Tibial nerve (tissue), 4 donors: Measurements from ENCODE around the gene RALGDS. TPM values are rescaled to one million over a fixed set of nuclear protein-coding genes. Genes with fewer than 3 reads are reported as not detected.

ENCODE experiments used
- DNase-seq, 2 donors: peaks; one replicate each; pipeline ENCODE4 v3.0.0-alpha.2; 2019; ENCODE audit warnings: low spot score in 2 of 2
- H3K27ac ChIP-seq, 4 donors: fragments of 200-600 bp; sonication (generic) in 3 of 4; one replicate each; pipeline ENCODE4 v1.5.1; 2017 to 2019; ENCODE audit warnings: mild to moderate bottlenecking in 1 of 4
- H3K27me3 ChIP-seq, 2 donors: fragments of 200-600 bp; sonication (generic) in 1 of 2; one replicate each; pipeline versions ENCODE4 v1.5.1 to v1.6.0; 2017 to 2019
- H3K36me3 ChIP-seq, 3 donors: fragments of 200-600 bp; sonication (generic); one replicate each; pipeline ENCODE4 v1.5.1; 2018 to 2019
- H3K4me1 ChIP-seq, 4 donors: fragments of 200-600 bp; sonication (generic) in 3 of 4; one replicate each; pipeline ENCODE4 v1.5.1; 2017 to 2019
- H3K4me3 ChIP-seq, 4 donors: fragments of 200-600 bp; sonication (generic) in 3 of 4; one replicate each; pipeline ENCODE4 v1.5.1; 2017 to 2019; ENCODE audit warnings: mild to moderate bottlenecking in 1 of 4, moderate library complexity in 1 of 4
- H3K9me3 ChIP-seq, 4 donors: fragments of 200-600 bp; sonication (generic) in 3 of 4; one replicate each; pipeline ENCODE4 v1.5.1; 2017 to 2019
- EP300 ChIP-seq, 2 donors: sonication (generic); formaldehyde crosslinking; IDR thresholded peaks; one replicate each; pipeline ENCODE4 v1.6.1; 2017; ENCODE audit warnings: antibody characterized with exemption in 2 of 2, mild to moderate bottlenecking in 1 of 2
- POLR2A ChIP-seq, 2 donors: fragments of 450-650 bp; IDR thresholded peaks; one replicate each; pipeline ENCODE4 v1.6.1; 2017; ENCODE audit warnings: antibody characterized with exemption in 2 of 2, mild to moderate bottlenecking in 2 of 2, moderate library complexity in 2 of 2
- WGBS, 2 donors: methylation state at CpG; one replicate each; pipeline ENCODE4 v1.1.5; 2018; 5-methylcytosine and 5-hydroxymethylcytosine counted together
- total RNA-seq, 4 donors: library from RNA; depleted of rRNA; stranded (reverse); fragments of >200 nt; gene quantifications; one replicate each; pipeline ENCODE4 v1.1.0, GENCODE V29; 2016
- TF ChIP-seq, protein P1 (sequence below), 5 experiments: fragments of 200-600 bp in 3 of 5; fragments of 450-650 bp in 2 of 5; sonication (generic) in 3 of 5; IDR thresholded peaks; one replicate each; pipeline ENCODE4 v1.5.1; 2016 to 2019; ENCODE audit warnings: antibody characterized with exemption in 5 of 5, mild to moderate bottlenecking in 3 of 5, moderate library complexity in 2 of 5

Gene RALGDS
- total RNA-seq, 4 donors from 2014 or later, result 34.5 to 60.0 (median 48.7) TPM

DNA sequence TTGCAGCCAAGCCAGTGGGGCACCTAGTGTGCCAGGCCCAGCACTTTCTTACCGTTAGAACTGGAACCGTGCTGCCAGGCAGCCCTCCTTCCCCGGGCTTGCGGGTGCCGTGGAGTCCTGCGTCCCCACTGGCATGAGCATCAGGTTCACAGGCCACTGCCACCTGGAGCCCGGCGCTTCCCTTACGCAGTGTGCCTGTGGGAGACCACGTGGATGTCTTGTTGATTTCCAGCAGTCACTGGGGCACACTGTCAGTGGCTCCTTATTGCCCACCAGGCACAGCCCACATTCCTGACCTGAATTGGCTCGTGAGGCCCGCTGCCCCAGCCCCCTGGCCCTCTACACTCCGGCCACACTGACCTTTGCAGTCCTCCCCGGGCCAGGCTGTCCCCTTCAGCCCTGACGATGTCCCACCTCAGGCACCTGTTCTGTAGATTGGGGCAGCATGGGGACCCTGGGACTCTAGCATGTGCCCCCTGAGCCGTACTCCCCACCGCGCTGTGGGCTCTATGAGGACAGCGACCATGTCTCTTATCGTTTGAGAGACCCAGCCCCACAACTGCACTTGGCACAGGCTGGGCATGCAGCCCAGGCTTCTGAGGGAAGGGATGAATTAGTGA is 69.6 kb downstream of the RALGDS start:
- Histone ChIP-seq H3K4me3 (no peak overlapping the region), H3K36me3 (peaks cover 0 to 98% (median 31%) of the 10 kb centered on the region in 3 donors), H3K9me3 (no peaks in the 10 kb centered on the region), H3K4me1 (peaks cover 0 to 5% (median 0%) of the 10 kb centered on the region in 4 donors), H3K27ac (no peak overlapping the region), H3K27me3 (no peaks in the 10 kb centered on the region)
- TF ChIP-seq POLR2A (IDR thresholded peaks at IDR 0.05), result no peak
- TF ChIP-seq, protein P1, sequence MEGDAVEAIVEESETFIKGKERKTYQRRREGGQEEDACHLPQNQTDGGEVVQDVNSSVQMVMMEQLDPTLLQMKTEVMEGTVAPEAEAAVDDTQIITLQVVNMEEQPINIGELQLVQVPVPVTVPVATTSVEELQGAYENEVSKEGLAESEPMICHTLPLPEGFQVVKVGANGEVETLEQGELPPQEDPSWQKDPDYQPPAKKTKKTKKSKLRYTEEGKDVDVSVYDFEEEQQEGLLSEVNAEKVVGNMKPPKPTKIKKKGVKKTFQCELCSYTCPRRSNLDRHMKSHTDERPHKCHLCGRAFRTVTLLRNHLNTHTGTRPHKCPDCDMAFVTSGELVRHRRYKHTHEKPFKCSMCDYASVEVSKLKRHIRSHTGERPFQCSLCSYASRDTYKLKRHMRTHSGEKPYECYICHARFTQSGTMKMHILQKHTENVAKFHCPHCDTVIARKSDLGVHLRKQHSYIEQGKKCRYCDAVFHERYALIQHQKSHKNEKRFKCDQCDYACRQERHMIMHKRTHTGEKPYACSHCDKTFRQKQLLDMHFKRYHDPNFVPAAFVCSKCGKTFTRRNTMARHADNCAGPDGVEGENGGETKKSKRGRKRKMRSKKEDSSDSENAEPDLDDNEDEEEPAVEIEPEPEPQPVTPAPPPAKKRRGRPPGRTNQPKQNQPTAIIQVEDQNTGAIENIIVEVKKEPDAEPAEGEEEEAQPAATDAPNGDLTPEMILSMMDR (IDR thresholded peaks at IDR 0.05), result no peak
- TF ChIP-seq EP300 (IDR thresholded peaks at IDR 0.05), result no peak
- 95 to 96% methylated on average over 14 to 20 of the region's 20 CpGs for whole genome bisulfite sequencing, 2 donors
- no peak for DNase-seq

DNA sequence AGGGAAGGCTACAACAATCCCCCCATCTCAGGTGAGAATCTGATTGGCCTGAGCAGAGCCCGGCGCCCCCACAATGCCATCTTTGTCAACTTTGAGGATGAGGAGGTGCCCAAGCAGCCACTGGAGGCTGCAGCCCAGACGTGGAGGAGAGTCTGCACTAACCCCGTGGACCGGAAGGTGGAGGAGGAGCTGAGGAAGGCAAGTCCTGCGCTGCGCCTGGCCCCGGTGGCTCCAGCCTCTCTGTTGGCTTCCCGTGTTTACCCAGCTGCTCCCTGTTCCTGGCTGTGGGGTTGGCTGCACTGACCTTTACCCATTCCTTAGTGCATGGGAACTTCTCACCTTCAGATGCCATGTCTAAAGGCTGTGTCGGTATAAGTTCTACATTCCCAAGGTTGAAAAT is 70.3 kb downstream of the RALGDS start:
- Histone ChIP-seq H3K27ac (no peak overlapping the region), H3K27me3 (no peaks in the 10 kb centered on the region), H3K36me3 (peaks cover 2 to 98% (median 26%) of the 10 kb centered on the region in 3 donors), H3K9me3 (no peaks in the 10 kb centered on the region), H3K4me1 (peaks cover 0 to 5% (median 0%) of the 10 kb centered on the region in 4 donors), H3K4me3 (no peak overlapping the region)
- no peak for DNase-seq
- 72 to 73% methylated on average over 10 of the region's 10 CpGs for WGBS, 2 donors
- no peak for TF ChIP-seq EP300 (IDR thresholded peaks at IDR 0.05)
- no peak for TF ChIP-seq POLR2A (IDR thresholded peaks at IDR 0.05)
- TF ChIP-seq, protein P1 (IDR thresholded peaks at IDR 0.05), result no peak

DNA sequence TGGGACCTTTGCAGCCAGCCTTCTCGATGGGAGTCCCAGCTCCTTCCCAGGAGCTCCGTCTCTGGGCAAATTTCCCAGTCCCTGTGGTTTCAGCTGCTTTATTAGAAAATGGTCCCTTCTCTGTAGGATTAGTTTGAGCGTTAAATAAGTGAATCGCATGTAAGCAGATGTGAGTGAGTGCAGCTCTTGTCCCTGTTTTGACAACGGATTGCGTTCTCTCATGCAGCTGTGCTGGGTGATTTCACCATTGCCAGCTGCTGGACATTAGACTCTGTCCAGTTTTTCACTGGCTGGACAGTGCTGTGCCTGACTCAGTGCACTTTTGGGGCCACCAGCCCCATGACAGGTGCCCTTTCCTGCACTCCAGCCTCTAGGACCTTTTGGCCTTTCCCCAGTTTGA is 70.9 kb downstream of the RALGDS start:
- no peak overlapping the region for H3K27ac ChIP-seq
- no peak overlapping the region for H3K4me3 ChIP-seq
- no peaks in the 10 kb centered on the region for H3K9me3 ChIP-seq
- DNase-seq, result no peak
- TF ChIP-seq, protein P1 (IDR thresholded peaks at IDR 0.05), result no peak
- TF ChIP-seq EP300 (IDR thresholded peaks at IDR 0.05) (no peak), POLR2A (IDR thresholded peaks at IDR 0.05) (no peak)
- WGBS, 2 donors, result 71% methylated on average over 6 of the region's 6 CpGs
- H3K4me1 ChIP-seq, result peaks cover 0 to 5% (median 0%) of the 10 kb centered on the region in 4 donors
- peaks cover 5 to 98% (median 30%) of the 10 kb centered on the region in 3 donors for H3K36me3 ChIP-seq
- H3K27me3 ChIP-seq, result no peaks in the 10 kb centered on the region

DNA sequence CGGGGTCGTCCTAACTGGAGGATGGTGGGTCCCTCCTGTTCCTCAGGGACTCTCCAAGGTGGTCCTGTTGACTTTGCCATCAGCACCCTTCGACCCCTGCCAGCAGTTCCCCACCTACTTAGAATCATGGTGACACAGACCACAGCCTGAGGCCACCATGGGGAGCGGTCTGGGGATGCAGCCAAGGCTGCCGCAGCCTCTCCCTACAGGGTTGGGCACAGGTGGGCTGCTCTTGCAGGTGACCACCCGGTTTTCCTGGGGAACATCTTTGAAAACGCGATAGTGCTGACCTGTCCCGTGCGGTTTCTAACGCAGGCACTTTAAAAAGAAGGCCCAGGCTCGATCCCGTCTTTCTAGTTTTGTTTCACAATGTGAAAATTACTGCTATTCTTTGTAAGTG is 72.0 kb downstream of the RALGDS start:
- H3K4me1 ChIP-seq, result peaks cover 0 to 5% (median 0%) of the 10 kb centered on the region in 4 donors
- TF ChIP-seq POLR2A (IDR thresholded peaks at IDR 0.05), result no peak
- TF ChIP-seq, protein P1 (IDR thresholded peaks at IDR 0.05), result no peak
- no peak for TF ChIP-seq EP300 (IDR thresholded peaks at IDR 0.05)
- 90 to 93% methylated on average over 11 to 13 of the region's 13 CpGs for WGBS, 2 donors
- H3K4me3 ChIP-seq, result no peak overlapping the region
- no peak overlapping the region for H3K27ac ChIP-seq
- DNase-seq, result no peak
- H3K27me3 ChIP-seq, result no peaks in the 10 kb centered on the region
- H3K9me3 ChIP-seq, result no peaks in the 10 kb centered on the region
- peaks cover 5 to 98% (median 31%) of the 10 kb centered on the region in 3 donors for H3K36me3 ChIP-seq

- no peak for DNase-seq
- WGBS, 2 donors, result 72 to 76% methylated on average over 4 to 5 of the region's 5 CpGs
- Histone ChIP-seq H3K4me3 (no peak overlapping the region), H3K9me3 (no peaks in the 10 kb centered on the region), H3K27ac (no peak overlapping the region), H3K27me3 (no peaks in the 10 kb centered on the region), H3K36me3 (peaks cover 5 to 98% (median 27%) of the 10 kb centered on the region in 3 donors), H3K4me1 (peaks cover 0 to 5% (median 0%) of the 10 kb centered on the region in 4 donors)
- no peak for TF ChIP-seq POLR2A (IDR thresholded peaks at IDR 0.05)
- TF ChIP-seq, protein P1 (IDR thresholded peaks at IDR 0.05), result peak in 3 of 5 experiments; percentile 6 to 23 (median 11)
These were observed 72.4 kb downstream of the RALGDS start for GRCh38 chr9:133048595-133048994.
